Bronchial epithelial cell (primary cell): ENCODE measurements around the gene PAM. TPM values are rescaled to one million over a fixed set of nuclear protein-coding genes. Genes with fewer than 3 reads are reported as not detected.

Experiments used
- DNase-seq: peaks from one replicate; pipeline ENCODE4 v3.0.0-alpha.2; 2010; ENCODE audit warnings: low read depth
- FAIRE-seq: peaks from 2 replicates; lab custom pipeline; 2011; peaks lifted over from hg19 to GRCh38; lab: Jason Lieb, UNC
- H3K27me3 ChIP-seq: 2 replicates; pipeline ENCODE4 v1.5.1; 2011; ENCODE audit warnings: low read length; ENCODE audit not compliant: control insufficient read depth, insufficient read depth
- H3K36me3 ChIP-seq: 2 replicates; pipeline ENCODE4 v1.5.1; 2011; ENCODE audit warnings: low read length; ENCODE audit not compliant: control insufficient read depth, insufficient read depth
- H3K4me3 ChIP-seq: 2 replicates; pipeline ENCODE4 v1.5.1; 2011; ENCODE audit warnings: mild to moderate bottlenecking, low read depth, low read length, control low read depth
- total RNA-seq: library from RNA; depleted of rRNA; stranded (reverse); fragments of >200 nt; gene quantifications from 2 replicates; pipeline ENCODE4 v1.2.1, GENCODE V29; 2014
- TF ChIP-seq, protein P1 (sequence below): IDR thresholded peaks from 2 replicates; pipeline ENCODE4 v1.5.1; 2011; ENCODE audit warnings: mild to moderate bottlenecking, moderate library complexity, low read length, control low read depth, inconsistent platforms; ENCODE audit not compliant: insufficient read depth, severe bottlenecking

Gene PAM
- total RNA-seq, 1 donor from 2014 or later, result 68.4 TPM

DNA sequence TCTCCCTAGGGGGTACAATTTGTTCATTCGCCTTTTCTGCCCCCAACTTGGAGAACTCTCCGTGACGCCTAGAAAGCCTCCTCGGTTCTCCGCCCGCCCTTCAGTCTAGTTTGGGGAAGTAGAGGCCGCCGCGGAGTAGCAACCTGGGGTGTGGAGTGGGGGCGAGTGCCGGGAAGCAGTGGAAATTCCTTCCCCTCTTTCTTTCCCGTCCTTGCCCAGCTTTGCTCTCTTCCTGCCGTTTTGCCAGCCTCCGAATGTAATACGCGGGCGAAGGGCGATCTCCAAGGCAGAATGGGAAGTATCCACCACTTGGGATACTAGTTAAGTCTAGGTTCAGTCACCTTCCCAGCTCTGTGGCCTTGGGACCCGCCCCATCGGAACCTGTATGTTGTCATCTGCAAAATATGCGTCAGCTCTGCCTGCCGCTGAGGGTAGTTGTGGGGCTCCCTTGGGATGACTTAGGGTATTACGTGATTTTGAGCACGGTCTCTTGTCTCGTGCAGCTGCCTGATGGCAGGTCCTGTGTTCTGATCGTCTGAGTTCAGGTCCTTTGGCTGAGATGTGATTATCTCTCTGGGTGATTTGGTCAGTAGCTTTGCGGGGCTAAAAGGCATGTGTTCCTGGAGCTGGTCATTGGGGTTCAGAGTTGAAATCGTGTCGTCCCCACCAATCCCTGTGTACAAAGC, 724 bp downstream of the PAM start:
- no peak for FAIRE-seq
- Histone ChIP-seq H3K36me3 (no peaks in the 10 kb centered on the region), H3K27me3 (peaks cover 2% of the 10 kb centered on the region), H3K4me3 (peak overlapping the region; percentile 87)
- TF ChIP-seq, protein P1, sequence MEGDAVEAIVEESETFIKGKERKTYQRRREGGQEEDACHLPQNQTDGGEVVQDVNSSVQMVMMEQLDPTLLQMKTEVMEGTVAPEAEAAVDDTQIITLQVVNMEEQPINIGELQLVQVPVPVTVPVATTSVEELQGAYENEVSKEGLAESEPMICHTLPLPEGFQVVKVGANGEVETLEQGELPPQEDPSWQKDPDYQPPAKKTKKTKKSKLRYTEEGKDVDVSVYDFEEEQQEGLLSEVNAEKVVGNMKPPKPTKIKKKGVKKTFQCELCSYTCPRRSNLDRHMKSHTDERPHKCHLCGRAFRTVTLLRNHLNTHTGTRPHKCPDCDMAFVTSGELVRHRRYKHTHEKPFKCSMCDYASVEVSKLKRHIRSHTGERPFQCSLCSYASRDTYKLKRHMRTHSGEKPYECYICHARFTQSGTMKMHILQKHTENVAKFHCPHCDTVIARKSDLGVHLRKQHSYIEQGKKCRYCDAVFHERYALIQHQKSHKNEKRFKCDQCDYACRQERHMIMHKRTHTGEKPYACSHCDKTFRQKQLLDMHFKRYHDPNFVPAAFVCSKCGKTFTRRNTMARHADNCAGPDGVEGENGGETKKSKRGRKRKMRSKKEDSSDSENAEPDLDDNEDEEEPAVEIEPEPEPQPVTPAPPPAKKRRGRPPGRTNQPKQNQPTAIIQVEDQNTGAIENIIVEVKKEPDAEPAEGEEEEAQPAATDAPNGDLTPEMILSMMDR, result no peak
- DNase-seq, result peak; percentile 79

DNA sequence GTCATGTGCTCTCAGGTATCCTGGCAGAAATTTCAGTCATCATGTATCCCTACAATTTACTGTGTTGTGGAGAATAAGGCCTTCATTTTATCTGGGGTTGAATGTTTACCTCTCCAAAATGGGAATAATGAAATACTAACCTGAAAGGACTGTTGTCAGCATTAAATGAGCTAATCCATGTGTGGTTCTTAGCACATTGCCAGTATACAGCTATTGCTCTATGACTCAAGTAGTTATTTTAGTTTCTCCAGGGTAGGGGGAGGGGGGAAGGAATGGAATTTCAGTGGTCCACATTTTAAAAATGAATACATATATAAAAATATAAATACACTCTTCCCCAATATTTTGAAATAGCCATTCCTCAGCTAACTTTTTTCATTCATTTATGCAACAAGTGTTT, 3.5 kb downstream of the PAM start:
- DNase-seq (no peak), FAIRE-seq (no peak)
- H3K4me3 ChIP-seq, result no peak overlapping the region
- no peaks in the 10 kb centered on the region for H3K36me3 ChIP-seq
- TF ChIP-seq, protein P1, result no peak
- H3K27me3 ChIP-seq, result peaks cover 2% of the 10 kb centered on the region

DNA sequence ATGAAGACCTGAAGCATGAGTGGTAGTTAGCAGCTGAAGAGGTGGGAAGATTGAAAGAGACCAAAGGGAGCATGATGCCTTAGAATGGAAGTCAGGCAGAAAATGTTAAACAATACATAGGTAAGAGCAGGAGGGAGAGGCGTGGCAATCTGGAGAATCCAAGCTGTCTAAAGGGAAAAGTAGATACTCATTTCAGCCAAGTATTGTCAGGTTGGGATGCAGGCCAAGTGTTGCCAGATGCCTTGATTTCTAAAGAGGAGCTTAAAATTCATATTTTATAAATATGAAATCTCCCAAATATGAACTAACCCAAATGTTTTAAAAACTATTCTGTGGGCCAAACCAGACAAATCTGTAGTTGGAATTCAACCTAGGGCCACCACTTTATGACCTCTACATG, 4.2 kb downstream of the PAM start:
- Histone ChIP-seq H3K4me3 (no peak overlapping the region), H3K36me3 (no peaks in the 10 kb centered on the region), H3K27me3 (no peaks in the 10 kb centered on the region)
- DNase-seq (no peak), FAIRE-seq (no peak)
- TF ChIP-seq, protein P1, result no peak

DNA sequence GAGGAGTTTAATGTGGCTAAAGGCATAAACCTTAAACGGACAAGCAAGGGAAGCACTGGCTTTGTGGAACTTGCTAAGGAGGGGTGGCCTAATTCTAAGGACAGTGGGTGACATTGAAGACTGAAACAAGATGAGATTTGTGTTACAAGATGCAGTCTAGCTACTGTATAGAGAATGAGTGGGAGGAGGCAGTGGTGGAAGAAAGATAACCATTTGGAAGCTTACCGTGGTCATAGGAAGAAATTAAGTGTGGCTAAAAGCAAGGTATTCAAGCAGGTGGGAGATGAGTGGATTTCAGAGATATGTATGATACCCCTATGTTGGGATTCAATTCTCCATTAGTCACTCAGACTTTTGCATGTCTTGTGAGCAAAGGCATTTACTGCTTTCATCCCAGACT, 4.6 kb downstream of the PAM start:
- DNase-seq, result no peak
- Histone ChIP-seq H3K27me3 (no peaks in the 10 kb centered on the region), H3K4me3 (no peak overlapping the region), H3K36me3 (no peaks in the 10 kb centered on the region)
- no peak for FAIRE-seq
- TF ChIP-seq, protein P1, result no peak

DNA sequence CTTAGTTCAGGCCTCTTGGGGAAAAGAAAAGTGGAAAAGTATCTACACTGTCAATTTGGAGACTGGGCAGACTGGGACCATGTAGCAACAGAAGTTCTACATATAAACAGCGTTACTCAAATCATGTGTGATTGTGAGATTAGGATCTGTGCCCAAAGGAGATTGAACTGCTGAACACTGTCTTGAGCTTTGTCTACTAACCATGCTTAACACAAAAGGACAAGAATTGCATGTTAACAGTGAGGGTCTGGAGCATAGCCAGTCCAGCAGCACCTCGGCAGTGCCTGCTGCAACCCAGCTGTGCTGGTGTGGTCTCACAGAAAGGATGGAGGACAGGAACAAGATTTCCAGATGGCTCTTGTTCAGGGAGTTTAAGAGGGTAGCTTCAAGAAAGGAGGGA, 5.7 kb downstream of the PAM start:
- FAIRE-seq (no peak), DNase-seq (no peak)

More for the DNA sequence above, 5.7 kb downstream of the PAM start:
- H3K27me3 ChIP-seq, result no peaks in the 10 kb centered on the region
- H3K4me3 ChIP-seq, result no peak overlapping the region
- TF ChIP-seq, protein P1, result no peak
- no peaks in the 10 kb centered on the region for H3K36me3 ChIP-seq
